Esophagus muscularis mucosa (tissue), 4 donors: ENCODE measurements around the gene TEX54. TPM values are rescaled to one million over a fixed set of nuclear protein-coding genes. Genes with fewer than 3 reads are reported as not detected.

ENCODE experiments used
- DNase-seq: peaks from one replicate; pipeline ENCODE4 v3.0.0-alpha.2; 2017; ENCODE audit errors: extremely low spot score
- H3K27ac ChIP-seq, 4 donors: fragments of 200-600 bp; sonication (generic); replicated peaks in 1 of 4; 1 replicate in 3 of 4; 2 replicates in 1 of 4; pipeline ENCODE4 v1.5.1; 2016 to 2019; ENCODE audit warnings: mild to moderate bottlenecking in 1 of 4
- H3K27me3 ChIP-seq, 4 donors: fragments of 200-600 bp; sonication (generic); one replicate each; pipeline versions ENCODE4 v1.5.1 to v1.6.0; 2016 to 2019
- H3K36me3 ChIP-seq, 4 donors: fragments of 200-600 bp; sonication (generic); one replicate each; pipeline ENCODE4 v1.5.1; 2016 to 2019
- H3K4me1 ChIP-seq, 4 donors: fragments of 200-600 bp; sonication (generic); one replicate each; pipeline ENCODE4 v1.5.1; 2016 to 2019
- H3K4me3 ChIP-seq, 4 donors: fragments of 200-600 bp; sonication (generic); 1 replicate in 2 of 4; 2 replicates in 2 of 4; pipeline ENCODE4 v1.5.1; 2016 to 2019; ENCODE audit warnings: mild to moderate bottlenecking in 4 of 4, moderate library complexity in 1 of 4
- H3K9me3 ChIP-seq, 4 donors: fragments of 200-600 bp; sonication (generic); 1 replicate in 3 of 4; 2 replicates in 1 of 4; pipeline ENCODE4 v1.5.1; 2016 to 2019
- CTCF ChIP-seq, 3 experiments: fragments of 200-600 bp in 2 of 3; fragments of 450-650 bp in 1 of 3; sonication (generic) in 2 of 3; IDR thresholded peaks; one replicate each; pipeline ENCODE4 v1.5.1; 2017 to 2019; ENCODE audit warnings: antibody characterized with exemption in 3 of 3, mild to moderate bottlenecking in 2 of 3, moderate library complexity in 1 of 3
- EP300 ChIP-seq: sonication (generic); formaldehyde crosslinking; IDR thresholded peaks from one replicate; pipeline ENCODE4 v1.6.1; 2017; ENCODE audit warnings: antibody characterized with exemption
- POLR2A ChIP-seq: fragments of 450-650 bp; IDR thresholded peaks from one replicate; pipeline ENCODE4 v1.6.1; 2017; ENCODE audit warnings: antibody characterized with exemption, moderate library complexity, mild to moderate bottlenecking, low read depth
- POLR2AphosphoS5 ChIP-seq, 2 donors: sonication (generic); formaldehyde crosslinking; IDR thresholded peaks; one replicate each; pipeline ENCODE4 v1.6.1; 2017; ENCODE audit warnings: antibody characterized with exemption in 2 of 2
- WGBS: methylation state at CpG from one replicate; pipeline ENCODE4 v1.1.5; 2018; 5-methylcytosine and 5-hydroxymethylcytosine counted together
- intact Hi-C: fragments of 100-400 bp; cut with DNase I; formaldehyde crosslinking; loops from one replicate; pipeline ENCODE4 v1.15.1; 2023
- small RNA-seq, 3 donors: library from RNA; depleted of rRNA; stranded (forward); fragments of <200 nt; gene quantifications; one replicate each; pipeline ENCODE3, GENCODE V24; 2016
- total RNA-seq, 4 donors: library from RNA; depleted of rRNA; stranded (reverse); fragments of >200 nt; gene quantifications; one replicate each; pipeline versions ENCODE4 v1.1.0 to v1.2.1, GENCODE V29; 2016

The TEX54 gene
- total RNA-seq, 4 donors from 2014 or later = not detected

- H3K9me3 ChIP-seq = no peaks in the 10 kb centered on the region
- peaks cover 43 to 56% (median 52%) of the 10 kb centered on the region in 4 donors for H3K4me1 ChIP-seq
- peak; percentile 100 for DNase-seq
- 0% methylated on average over 25 of the region's 88 CpGs for WGBS
- H3K36me3 ChIP-seq = peaks cover 0 to 39% (median 32%) of the 10 kb centered on the region in 4 donors
- intact Hi-C loops = no loop called here
- peak within 1 kb of the TSS; percentile 94 to 98 (median 98) for H3K27ac ChIP-seq
- H3K4me3 ChIP-seq = peak within 1 kb of the TSS; percentile 71 to 100 (median 88)
- H3K27me3 ChIP-seq = no peaks in the 10 kb centered on the region
- TF ChIP-seq CTCF (IDR thresholded peaks at IDR 0.05) (peak in 2 of 3 experiments; percentile 50 to 52), EP300 (no peak), POLR2A (peak; percentile 91), POLR2AphosphoS5 (IDR thresholded peaks at IDR 0.05) (peak; percentile 99)
These were observed 45.5 kb downstream of the TEX54 start, which contains the start of gene TMEM179B for GRCh38 chr11:62787005-62787759. TSS of gene TMEM179B (plus strand) at chr11:62787402. CDS start at chr11:62787432, 30 bp downstream.

GRCh38 chr11:62786318-62787004, 46.2 kb downstream of the TEX54 start:
- intact Hi-C loops = loop anchor here (1.0 kb wide), 1 partner anchor 76 kb away; no protein-coding TSS in a partner anchor
- H3K4me3 ChIP-seq = peak overlapping the region; percentile 71 to 100 (median 88)
- H3K36me3 ChIP-seq = peaks cover 0 to 46% (median 37%) of the 10 kb centered on the region in 4 donors
- no peaks in the 10 kb centered on the region for H3K9me3 ChIP-seq
- TF ChIP-seq CTCF (IDR thresholded peaks at IDR 0.05) (peak; percentile 91 to 93 (median 92)), EP300 (no peak), POLR2AphosphoS5 (IDR thresholded peaks at IDR 0.05) (peak in 1 of 2 donors; percentile 80)
- peak overlapping the region; percentile 94 to 98 (median 98) for H3K27ac ChIP-seq
- H3K4me1 ChIP-seq = peaks cover 41 to 52% (median 48%) of the 10 kb centered on the region in 4 donors
- peak; percentile 98 for DNase-seq
- WGBS = 3% methylated on average over 16 of the region's 51 CpGs
- H3K27me3 ChIP-seq = no peaks in the 10 kb centered on the region

- Histone ChIP-seq H3K4me3 (no peak overlapping the region), H3K9me3 (no peaks in the 10 kb centered on the region), H3K27ac (no peak overlapping the region), H3K36me3 (peaks cover 0 to 56% (median 46%) of the 10 kb centered on the region in 4 donors), H3K4me1 (peaks cover 11 to 15% (median 12%) of the 10 kb centered on the region in 4 donors), H3K27me3 (no peaks in the 10 kb centered on the region)
- 94% methylated on average over 7 of the region's 7 CpGs for WGBS
- no peak for TF ChIP-seq EP300
- no peak for TF ChIP-seq POLR2AphosphoS5 (IDR thresholded peaks at IDR 0.05)
- no peak for TF ChIP-seq CTCF (IDR thresholded peaks at IDR 0.05)
- TF ChIP-seq POLR2A = no peak
- no peak for DNase-seq
- intact Hi-C loops = no loop called here
These were observed 49.9 kb downstream of the TEX54 start for GRCh38 chr11:62782753-62783152.

Small RNA genes within 50 kb of the gene (small RNA-seq; reads per million reads assigned to genes)
- gene MIR6514 (1.00 to 1.7 (median 1.3) reads per million in 3 donors), gene RF00099 (0 reads per million in 3 donors), gene RNU6-118P (0 reads per million in 3 donors), gene SNORD22 (0 reads per million in 3 donors), gene SNORD26 (0 reads per million in 3 donors), gene SNORD27 (0 reads per million in 3 donors), gene SNORD28 (0 reads per million in 3 donors), gene SNORD30 (117 to 856 (median 830) reads per million in 3 donors)

Other genes starting within 250 kb of the TEX54 start
- 1 to 10 TPM; 4.2 to 8.0 (median 6.0) TPM for gene TUT1, start 241.3 kb downstream of the TEX54 start, total RNA-seq
- 10 to 100 TPM; 60.2 to 91.4 (median 88.3) TPM for gene MTA2, start 231.0 kb downstream of the TEX54 start, total RNA-seq
- 10 to 100 TPM; 27.0 to 33.6 (median 29.0) TPM for gene EML3, start 220.1 kb downstream of the TEX54 start, total RNA-seq
- gene ROM1, start 219.6 kb downstream of the TEX54 start, total RNA-seq = 10 to 100 TPM in 2 of 4 donors, 1 to 10 TPM in 2; 3.7 to 11.9 (median 10.1) TPM
- gene B3GAT3, start 210.9 kb downstream of the TEX54 start, total RNA-seq = 10 to 100 TPM; 20.3 to 33.3 (median 22.1) TPM
- gene GANAB, start 186.2 kb downstream of the TEX54 start, total RNA-seq = 100 to 1,000 TPM in 2 of 4 donors, 10 to 100 TPM in 2; 77.7 to 129 (median 111) TPM
- 10 to 100 TPM in 3 of 4 donors, 1 to 10 TPM in 1; 9.6 to 22.7 (median 21.7) TPM for gene INTS5, start 179.5 kb downstream of the TEX54 start, total RNA-seq
- gene C11orf98, start 167.6 kb downstream of the TEX54 start, total RNA-seq = 10 to 100 TPM; 23.7 to 38.0 (median 33.0) TPM
- 1 to 10 TPM; 2.9 to 4.9 (median 3.1) TPM for gene CSKMT, start 167.5 kb downstream of the TEX54 start, total RNA-seq
- gene UQCC3, start 161.2 kb downstream of the TEX54 start, total RNA-seq = 1 to 10 TPM; 6.3 to 7.5 (median 7.1) TPM
- 1 to 10 TPM; 1.6 to 2.5 (median 1.7) TPM for gene LBHD1, start 160.6 kb downstream of the TEX54 start, total RNA-seq
- 100 to 1,000 TPM; 192 to 277 (median 234) TPM for gene UBXN1, start 153.8 kb downstream of the TEX54 start, total RNA-seq
- 10 to 100 TPM; 29.9 to 48.2 (median 39.2) TPM for gene LRRN4CL, start 143.3 kb downstream of the TEX54 start, total RNA-seq
- 10 to 100 TPM; 25.3 to 58.1 (median 39.2) TPM for gene BSCL2, start 125.4 kb downstream of the TEX54 start, total RNA-seq
- gene GNG3, start 125.2 kb downstream of the TEX54 start, total RNA-seq = 1 to 10 TPM in 2 of 4 donors, under 1 TPM in 2; 0.65 to 1.5 (median 1.0) TPM
- gene HNRNPUL2, start 105.4 kb downstream of the TEX54 start, total RNA-seq = 10 to 100 TPM; 19.5 to 45.0 (median 36.7) TPM
- 10 to 100 TPM; 12.9 to 22.9 (median 18.2) TPM for gene TTC9C, start 104.4 kb downstream of the TEX54 start, total RNA-seq
- gene ZBTB3, start 78.7 kb downstream of the TEX54 start, total RNA-seq = 10 to 100 TPM in 1 of 4 donors, 1 to 10 TPM in 3; 6.2 to 12.3 (median 9.1) TPM
- 10 to 100 TPM; 41.1 to 48.2 (median 44.4) TPM for gene POLR2G, start 71.3 kb downstream of the TEX54 start, total RNA-seq
- gene TAF6L, start 61.4 kb downstream of the TEX54 start, total RNA-seq = 10 to 100 TPM; 12.0 to 27.2 (median 14.6) TPM
- gene TMEM179B, start 45.4 kb downstream of the TEX54 start, total RNA-seq = 10 to 100 TPM; 33.2 to 50.8 (median 44.8) TPM
- gene TMEM223, start 40.8 kb downstream of the TEX54 start, total RNA-seq = 10 to 100 TPM; 13.7 to 17.9 (median 15.8) TPM
- 10 to 100 TPM; 38.6 to 86.4 (median 48.4) TPM for gene NXF1, start 27.4 kb downstream of the TEX54 start, total RNA-seq
- 10 to 100 TPM; 22.8 to 31.6 (median 31.6) TPM for gene STX5, start 790 bp downstream of the TEX54 start, total RNA-seq
- gene WDR74, start 6.7 kb upstream of the TEX54 start, total RNA-seq = 10 to 100 TPM; 18.3 to 53.1 (median 48.1) TPM
- 100 to 1,000 TPM in 1 of 4 donors, 10 to 100 TPM in 3; 53.2 to 123 (median 86.4) TPM for gene SLC3A2, start 48.1 kb upstream of the TEX54 start, total RNA-seq
- under 1 TPM in 2 of 4 donors, not detected in 2; 0.33 to 0.40 TPM for gene CHRM1, start 88.5 kb upstream of the TEX54 start, total RNA-seq
- gene SLC22A6, start 152.1 kb upstream of the TEX54 start, total RNA-seq = not detected
- gene SLC22A8, start 183.0 kb upstream of the TEX54 start, total RNA-seq = not detected